H1 (cell line): ENCODE data around the gene ZNF606. TPM values are rescaled to one million over a fixed set of nuclear protein-coding genes. Genes with fewer than 3 reads are reported as not detected.
A peak's percentile ranks its signal among the peaks of the same experiment; 100 is the strongest.

ENCODE experiments used
- CTCF ChIA-PET: fragments of 300-600 bp; sonication (Branson Sonifier 250); formaldehyde crosslinking; loops from one replicate; lab custom pipeline; 2021; ENCODE audit not compliant: partially characterized antibody; lab: Charles Lee
- POLR2A ChIA-PET: fragments of 300-600 bp; sonication (Branson Sonifier 250); formaldehyde crosslinking; loops from one replicate; lab custom pipeline; 2021; ENCODE audit warnings: inconsistent platforms; ENCODE audit not compliant: partially characterized antibody; lab: Charles Lee
- DNase-seq, 2 experiments: peaks; one replicate each; pipeline versions ENCODE4 v3.0.0 to v3.0.0-alpha.2; 2010 to 2022; ENCODE audit warnings: low spot score in 2 of 2, low read depth in 1 of 2, mixed read lengths in 1 of 2
- FAIRE-seq: peaks from 2 replicates; lab custom pipeline; 2011; peaks lifted over from hg19 to GRCh38; lab: Jason Lieb, UNC
- H2AFZ ChIP-seq: 2 replicates; pipeline ENCODE4 v1.8.1; 2012; ENCODE audit warnings: low read length, inconsistent platforms
- H2AK5ac ChIP-seq: 2 replicates; pipeline ENCODE4 v1.6.1; 2013; ENCODE audit warnings: low read depth, low read length
- H2BK120ac ChIP-seq: replicated peaks from 2 replicates; pipeline ENCODE3; 2013; ENCODE audit warnings: low read depth, low read length, inconsistent platforms
- H2BK12ac ChIP-seq: 2 replicates; pipeline ENCODE4 v1.6.1; 2013; ENCODE audit warnings: low read depth, low read length
- H2BK15ac ChIP-seq: 2 replicates; pipeline ENCODE4 v1.6.1; 2013; ENCODE audit warnings: low read length
- H2BK20ac ChIP-seq: 2 replicates; pipeline ENCODE4 v1.6.1; 2013; ENCODE audit warnings: low read length
- H2BK5ac ChIP-seq: 2 replicates; pipeline ENCODE4 v1.6.1; 2013; ENCODE audit warnings: low read depth, low read length
- H3K14ac ChIP-seq: 2 replicates; pipeline ENCODE4 v1.6.1; 2013; ENCODE audit warnings: inconsistent platforms; ENCODE audit not compliant: insufficient read length
- H3K18ac ChIP-seq: 2 replicates; pipeline ENCODE4 v1.6.1; 2013; ENCODE audit warnings: low read length; ENCODE audit errors: extremely low read depth
- H3K23ac ChIP-seq: 2 replicates; pipeline ENCODE4 v1.6.1; 2013; ENCODE audit warnings: inconsistent platforms; ENCODE audit not compliant: insufficient read length
- H3K23me2 ChIP-seq: 2 replicates; pipeline ENCODE4 v1.6.1; 2013; ENCODE audit warnings: low read depth, low read length
- H3K27ac ChIP-seq: 2 replicates; pipeline ENCODE4 v1.6.1; 2011; ENCODE audit warnings: low read depth, low read length, inconsistent platforms
- H3K27me3 ChIP-seq, 4 experiments: replicated peaks in 1 of 4; 1 replicate in 1 of 4; 2 replicates in 3 of 4; pipeline versions ENCODE4 v1.6.1 to v1.8.1; 2011 to 2013; ENCODE audit warnings: low read length in 3 of 4, mild to moderate bottlenecking in 3 of 4, inconsistent platforms in 2 of 4, mixed read lengths in 2 of 4, moderate library complexity in 1 of 4; ENCODE audit not compliant: control insufficient read depth in 3 of 4, insufficient read depth in 3 of 4; ENCODE audit errors: extremely low read depth in 1 of 4
- H3K36me3 ChIP-seq, 4 experiments: 2 replicates each; pipeline versions ENCODE4 v1.6.1 to v1.8.1; 2011 to 2013; ENCODE audit warnings: mild to moderate bottlenecking in 4 of 4, low read length in 3 of 4, moderate library complexity in 2 of 4, control low read depth in 1 of 4, inconsistent platforms in 1 of 4; ENCODE audit not compliant: insufficient read depth in 4 of 4, control insufficient read depth in 2 of 4
- H3K4ac ChIP-seq: replicated peaks from 2 replicates; pipeline ENCODE3; 2013; ENCODE audit warnings: low read length, low read depth, mixed read lengths, inconsistent platforms; ENCODE audit not compliant: insufficient read length
- H3K4me1 ChIP-seq, 4 experiments: replicated peaks in 1 of 4; 1 replicate in 1 of 4; 2 replicates in 3 of 4; pipeline versions ENCODE4 v1.6.1 to v1.8.1; 2011 to 2013; ENCODE audit warnings: low read length in 3 of 4, inconsistent platforms in 2 of 4, mixed read lengths in 1 of 4; ENCODE audit not compliant: insufficient read depth in 4 of 4, control insufficient read depth in 3 of 4
- H3K4me2 ChIP-seq, 2 experiments: 2 replicates each; pipeline versions ENCODE4 v1.6.1 to v1.8.1; 2011 to 2013; ENCODE audit warnings: low read depth in 2 of 2, low read length in 2 of 2, control low read depth in 1 of 2, inconsistent platforms in 1 of 2, mild to moderate bottlenecking in 1 of 2; ENCODE audit not compliant: insufficient read depth in 1 of 2
- H3K4me3 ChIP-seq, 4 experiments: fragments of 200-600, 300-600 bp in 1 of 4; sonication (generic), shearing (Covaris generic), sonication (Bioruptor Twin) in 1 of 4; 2 replicates each; pipeline versions ENCODE4 v1.5.1 to v1.8.1; 2011 to 2016; ENCODE audit warnings: low read length in 4 of 4, low read depth in 3 of 4, control low read depth in 2 of 4, inconsistent platforms in 2 of 4, mild to moderate bottlenecking in 2 of 4, mixed read lengths in 1 of 4, moderate library complexity in 1 of 4; ENCODE audit not compliant: insufficient read depth in 2 of 4; ENCODE audit errors: extremely low read depth in 1 of 4
- H3K56ac ChIP-seq: replicated peaks from 2 replicates; pipeline ENCODE3; 2013; ENCODE audit warnings: low read depth, mild to moderate bottlenecking, mixed read lengths, low read length, inconsistent platforms; ENCODE audit not compliant: insufficient read length
- H3K79me1 ChIP-seq: 2 replicates; pipeline ENCODE4 v1.6.1; 2013; ENCODE audit warnings: low read depth, low read length, control low read depth
- H3K79me2 ChIP-seq, 2 experiments: 2 replicates each; pipeline versions ENCODE4 v1.6.1 to v1.8.1; 2012 to 2013; ENCODE audit warnings: low read length in 2 of 2, mild to moderate bottlenecking in 2 of 2, inconsistent platforms in 1 of 2; ENCODE audit not compliant: insufficient read depth in 2 of 2, control insufficient read depth in 1 of 2
- H3K9ac ChIP-seq, 4 experiments: replicated peaks in 1 of 4; 1 replicate in 1 of 4; 2 replicates in 3 of 4; pipeline versions ENCODE4 v1.6.1 to v1.8.1; 2011 to 2013; ENCODE audit warnings: low read depth in 3 of 4, low read length in 3 of 4, control low read depth in 2 of 4, mild to moderate bottlenecking in 2 of 4, moderate library complexity in 2 of 4, inconsistent platforms in 1 of 4; ENCODE audit errors: extremely low read depth in 1 of 4
- H3K9me3 ChIP-seq, 2 experiments: 2 replicates each; pipeline versions ENCODE4 v1.6.1 to v1.8.1; 2012 to 2013; ENCODE audit warnings: mild to moderate bottlenecking in 2 of 2, moderate library complexity in 2 of 2, control low read depth in 1 of 2, inconsistent platforms in 1 of 2, low read depth in 1 of 2, low read length in 1 of 2, mixed read lengths in 1 of 2; ENCODE audit not compliant: insufficient read depth in 2 of 2
- H4K20me1 ChIP-seq, 2 experiments: replicated peaks in 1 of 2; 2 replicates each; pipeline versions ENCODE3 to v1.8.1; 2011 to 2013; ENCODE audit warnings: inconsistent platforms in 2 of 2, low read length in 2 of 2, mild to moderate bottlenecking in 1 of 2; ENCODE audit not compliant: insufficient read depth in 2 of 2, control insufficient read depth in 1 of 2
- H4K5ac ChIP-seq: 2 replicates; pipeline ENCODE4 v1.6.1; 2013; ENCODE audit warnings: low read length, low read depth, mixed read lengths, inconsistent platforms; ENCODE audit not compliant: insufficient read length
- H4K8ac ChIP-seq: 2 replicates; pipeline ENCODE4 v1.8.0; 2013; ENCODE audit warnings: mild to moderate bottlenecking, moderate library complexity, low read length, inconsistent platforms; ENCODE audit not compliant: insufficient read depth; ENCODE audit errors: extremely low read depth
- H4K91ac ChIP-seq: replicated peaks from 2 replicates; pipeline ENCODE3; 2013; ENCODE audit warnings: low read length, mixed read lengths, inconsistent platforms; ENCODE audit not compliant: insufficient read length
- ATF3 ChIP-seq: IDR thresholded peaks from 2 replicates; pipeline ENCODE4 v1.6.1; 2011; ENCODE audit warnings: low read depth, mild to moderate bottlenecking, low read length; ENCODE audit not compliant: insufficient read depth
- CBX8 ChIP-seq: fragments of 300-800, 300-1000 bp; sonication (generic); IDR thresholded peaks from 2 replicates; pipeline ENCODE4 v1.7.1; 2016; ENCODE audit warnings: low read depth, low read length, borderline replicate concordance
- EZH2 ChIP-seq: fragments of 200-600 bp; sonication (generic); IDR thresholded peaks from 2 replicates; pipeline ENCODE4 v1.7.1; 2012; ENCODE audit warnings: low read depth, mild to moderate bottlenecking, moderate library complexity, low read length, inconsistent platforms; ENCODE audit not compliant: severe bottlenecking
- FOSL1 ChIP-seq: IDR thresholded peaks from 2 replicates; pipeline ENCODE4 v1.6.1; 2011; ENCODE audit warnings: mild to moderate bottlenecking, low read depth, low read length, moderate library complexity; ENCODE audit not compliant: insufficient read depth
- JUND ChIP-seq: IDR thresholded peaks from 2 replicates; pipeline ENCODE4 v1.6.1; 2011; ENCODE audit warnings: mild to moderate bottlenecking, improper control_type of control experiment, low read length
- POU5F1 ChIP-seq: IDR thresholded peaks from 2 replicates; pipeline ENCODE4 v1.6.1; 2011; ENCODE audit warnings: low read depth, mild to moderate bottlenecking, low read length, moderate library complexity
- RNF2 ChIP-seq: fragments of 200-900, 300-1000 bp; sonication (generic); IDR thresholded peaks from 2 replicates; pipeline ENCODE4 v1.7.1; 2016; ENCODE audit warnings: borderline replicate concordance, low read depth, mild to moderate bottlenecking, antibody characterized with exemption, low read length; ENCODE audit not compliant: poor library complexity, severe bottlenecking; ENCODE audit errors: missing control alignments
- SAP30 ChIP-seq: fragments of 300-600 bp; sonication (generic); IDR thresholded peaks from 2 replicates; pipeline ENCODE4 v1.7.1; 2012; ENCODE audit warnings: low read length, moderate library complexity, mild to moderate bottlenecking, inconsistent platforms; ENCODE audit not compliant: insufficient read depth, insufficient replicate concordance
- TCF12 ChIP-seq: IDR thresholded peaks from 2 replicates; pipeline ENCODE4 v1.6.1; 2011; ENCODE audit warnings: low read depth, mild to moderate bottlenecking, low read length
- TEAD4 ChIP-seq: IDR thresholded peaks from 2 replicates; pipeline ENCODE4 v1.6.1; 2012; ENCODE audit warnings: low read depth, low read length, inconsistent platforms, mixed read lengths
- WGBS, 2 experiments: shearing (Covaris generic) in 1 of 2; methylation state at CpG; one replicate each; pipeline versions ENCODE4 v1.1.6 to v1.1.7; 2013 to 2015; ENCODE audit warnings: low lambda C conversion rate in 2 of 2, mixed read lengths in 2 of 2, inconsistent platforms in 1 of 2, low coverage in 1 of 2, missing lambda C conversion rate in 1 of 2; ENCODE audit not compliant: insufficient replicate concordance in 2 of 2, insufficient coverage in 1 of 2, insufficient read length in 1 of 2; ENCODE audit errors: extremely low coverage in 1 of 2, missing lambda C conversion rate in 1 of 2; 5-methylcytosine and 5-hydroxymethylcytosine counted together
- polyA plus RNA-seq, 7 experiments: library from polyadenylated mRNA; depleted of rRNA in 3 of 7; stranded (reverse) in 5 of 7; unstranded in 2 of 7; fragments of >200 nt in 5 of 7; fragments of 200-250 nt in 2 of 7; gene quantifications; 1 replicate in 5 of 7; 2 replicates in 1 of 7; 4 replicates in 1 of 7; pipeline versions ENCODE4 v1.2.1 to v1.2.3, GENCODE V29; 2011 to 2013; ENCODE audit warnings: missing spikeins in 2 of 7, mixed read lengths in 2 of 7
- total RNA-seq: library from RNA; stranded (reverse); fragmentation: NEBNext Ultra II Directional; extraction: Animal tissue kit (Norgen Biotek cat#: 25700); gene quantifications from 2 replicates; pipeline ENCODE4 v1.2.1, GENCODE V29; 2021
- TF ChIP-seq, protein P1 (sequence below): IDR thresholded peaks from 2 replicates; pipeline ENCODE4 v1.6.1; 2012; ENCODE audit warnings: inconsistent platforms

The ZNF606 gene
- total and polyA plus RNA-seq, 2 of the 8 experiments (the other 6 are each of a cell fraction or from before 2014, with no cell fraction given): 5.2 to 19.3 TPM

GRCh38 chr19:57949296-57949695 lies 53.3 kb downstream of the ZNF606 start:
- ChIA-PET CTCF (interaction anchor here (1.1 to 1.8 kb wide), 2 partner anchors 18 to 37 kb away, joined by 3 to 4 read pairs; no protein-coding TSS in a partner anchor), POLR2A (interaction anchor here (0.6 to 2.3 kb wide), 8 partner anchors 14 to 517 kb away, joined by 3 to 8 read pairs (median 4); partner anchors contain the start of genes ZNF417, ZNF418 and ZNF606)
- Histone ChIP-seq H3K18ac (no peak overlapping the region), H4K5ac (no peak overlapping the region), H3K56ac (no peak overlapping the region), H3K4me2 (no peak overlapping the region), H2BK12ac (no peak overlapping the region), H3K79me1 (peaks cover 19% of the 10 kb centered on the region), H3K4me3 (no peak overlapping the region), H3K23ac (no peak overlapping the region), H2BK5ac (no peak overlapping the region), H4K8ac (peak overlapping the region; percentile 83; the same call in 1 of the 2 replicates), H4K91ac (no peak overlapping the region), H3K9ac (no peak overlapping the region), H2BK120ac (no peak overlapping the region), H2AK5ac (no peak overlapping the region), H3K4me1 (peaks cover 0 to 9% (median 2%) of the 10 kb centered on the region in 4 experiments; a peak in 5 of 7 replicates), H3K9me3 (peaks cover 37 to 44% of the 10 kb centered on the region in 2 experiments), H3K79me2 (peaks cover 21 to 31% of the 10 kb centered on the region in 2 experiments), H4K20me1 (peaks cover 0 to 7% of the 10 kb centered on the region in 2 experiments), H3K23me2 (peaks cover 5% of the 10 kb centered on the region; the same call in 1 of the 2 replicates), H3K4ac (no peak overlapping the region), H3K27ac (no peak overlapping the region), H2BK15ac (no peak overlapping the region), H3K36me3 (0 out of 8 replicates have a peak, but pooled peaks cover 0 to under 1% (median 0%) of the 10 kb centered on the region in 4 experiments), H2AFZ (no peak overlapping the region), H3K27me3 (no peaks in the 10 kb centered on the region), H3K14ac (no peak overlapping the region), H2BK20ac (no peak overlapping the region)
- 94% methylated on average over 24 of the region's 24 CpGs; no CpG with 5 or more reads in 1 of the 2 experiments for WGBS, 2 experiments
- DNase-seq (no peak), FAIRE-seq (no peak)
- TF ChIP-seq SAP30 (no peak), ATF3 (no peak), TEAD4 (no peak), EZH2 (no peak), JUND (no peak), TCF12 (no peak), POU5F1 (no peak), RNF2 (no peak), CBX8 (no peak), FOSL1 (no peak)
- TF ChIP-seq, protein P1, sequence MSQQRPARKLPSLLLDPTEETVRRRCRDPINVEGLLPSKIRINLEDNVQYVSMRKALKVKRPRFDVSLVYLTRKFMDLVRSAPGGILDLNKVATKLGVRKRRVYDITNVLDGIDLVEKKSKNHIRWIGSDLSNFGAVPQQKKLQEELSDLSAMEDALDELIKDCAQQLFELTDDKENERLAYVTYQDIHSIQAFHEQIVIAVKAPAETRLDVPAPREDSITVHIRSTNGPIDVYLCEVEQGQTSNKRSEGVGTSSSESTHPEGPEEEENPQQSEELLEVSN: no peak
